ENCODE data around the gene TRAPPC6A.
A peak's percentile ranks its signal among the peaks of the same experiment; 100 is the strongest.

The TRAPPC6A gene

DNA sequence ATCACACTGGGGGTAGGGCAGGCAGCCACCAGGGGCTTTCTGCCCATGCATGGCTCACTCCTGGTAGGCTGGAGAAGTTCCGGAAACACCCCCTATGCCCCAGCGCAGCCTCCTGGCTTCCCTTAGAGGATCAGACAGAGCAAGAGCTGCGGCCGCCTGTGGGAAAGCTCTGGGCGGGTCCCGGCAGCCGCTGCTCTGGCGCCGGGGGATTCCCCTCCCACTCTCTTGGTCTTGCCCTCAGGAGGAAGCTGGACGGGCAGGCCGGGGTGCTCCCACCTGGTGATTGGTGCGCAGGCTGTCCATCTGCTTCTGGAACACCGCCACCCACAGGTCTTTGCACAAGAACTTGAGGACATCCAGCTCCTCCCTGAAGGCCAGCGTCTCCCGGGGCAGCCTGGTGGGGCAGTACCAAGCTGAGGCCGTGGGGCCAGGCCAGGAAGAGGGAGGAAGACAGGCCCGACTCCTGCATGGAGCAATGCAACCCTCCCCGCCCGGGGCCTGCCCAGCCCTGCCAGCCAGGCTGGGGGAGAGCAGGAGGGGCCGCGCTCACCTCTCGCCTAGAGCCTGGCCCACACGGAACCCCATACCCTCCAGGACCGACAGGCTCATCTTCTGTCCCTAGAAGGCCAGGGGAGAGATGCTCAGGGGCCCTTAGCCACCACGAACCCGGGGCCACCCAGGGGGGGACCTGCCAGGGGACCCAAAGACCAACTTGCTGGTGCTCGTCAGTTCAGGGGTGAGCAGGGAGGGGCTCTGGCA, 13.3 kb downstream of the TRAPPC6A start:
- H3K27ac ChIP-seq: no peak overlapping the region

DNA sequence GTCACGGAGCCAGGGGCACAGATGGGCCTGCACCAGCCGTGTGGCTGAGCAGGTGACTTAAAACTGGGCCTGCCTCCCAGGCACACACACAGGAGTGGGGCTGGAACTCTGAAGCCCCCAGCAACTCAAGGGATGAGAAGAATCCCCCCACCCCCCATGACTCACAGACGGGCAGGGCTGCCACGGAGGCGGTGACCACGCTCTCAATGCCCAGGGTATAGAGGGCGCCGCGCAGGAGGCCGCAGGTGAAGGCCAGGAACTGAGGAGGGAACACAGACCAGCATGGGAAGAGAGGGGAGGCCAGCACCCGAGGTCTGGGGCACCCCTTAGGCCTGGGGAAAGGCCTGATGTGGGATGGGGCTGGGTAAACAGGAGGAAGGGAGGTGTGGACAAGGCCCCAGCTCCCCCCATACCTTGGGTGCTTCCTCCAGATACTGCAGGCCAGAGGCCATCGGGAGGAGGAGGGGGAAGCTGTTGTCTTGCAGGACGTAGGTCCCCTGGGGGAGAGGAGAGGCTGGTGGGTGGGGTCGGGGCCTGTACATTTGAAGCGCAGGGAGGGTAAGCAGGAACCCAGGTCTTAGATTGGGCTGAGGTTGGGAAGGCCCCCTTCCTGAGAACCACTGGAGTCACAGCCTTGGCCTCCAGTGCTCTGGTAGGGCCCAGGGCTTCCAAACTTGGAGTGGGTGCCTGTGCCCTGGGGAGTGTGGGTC, 14.1 kb downstream of the TRAPPC6A start:
- no peak overlapping the region for H3K27ac ChIP-seq

More for the DNA sequence above, 13.3 kb downstream of the TRAPPC6A start:
- DNase-seq (ENCODE audit: low read depth, low spot score): no peak

DNA sequence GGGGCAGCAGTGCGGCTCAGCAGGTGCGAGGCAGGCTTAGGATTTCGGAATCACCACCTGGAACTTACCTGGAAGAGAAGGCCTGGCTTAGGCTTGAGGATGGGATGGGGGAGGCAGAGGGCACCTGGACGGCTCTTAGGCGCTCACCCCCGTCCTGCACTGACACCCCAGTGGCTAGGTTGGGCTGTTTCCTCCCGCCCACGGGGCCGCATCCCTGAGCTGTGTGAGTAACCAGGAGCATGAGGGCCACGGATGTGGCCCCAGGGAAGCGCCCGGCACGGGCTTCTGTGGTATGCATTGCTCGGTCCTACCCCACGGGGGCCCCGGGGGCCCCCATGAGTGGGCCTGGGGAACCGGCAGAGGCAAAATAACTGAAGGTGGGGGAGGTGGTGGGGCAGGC, 14.9 kb downstream of the TRAPPC6A start:
- H3K27ac ChIP-seq: no peak overlapping the region
- no peak for DNase-seq (ENCODE audit: low read depth, low spot score)

More for the DNA sequence above, 14.1 kb downstream of the TRAPPC6A start:
- DNase-seq (ENCODE audit: low read depth, low spot score): no peak

DNA sequence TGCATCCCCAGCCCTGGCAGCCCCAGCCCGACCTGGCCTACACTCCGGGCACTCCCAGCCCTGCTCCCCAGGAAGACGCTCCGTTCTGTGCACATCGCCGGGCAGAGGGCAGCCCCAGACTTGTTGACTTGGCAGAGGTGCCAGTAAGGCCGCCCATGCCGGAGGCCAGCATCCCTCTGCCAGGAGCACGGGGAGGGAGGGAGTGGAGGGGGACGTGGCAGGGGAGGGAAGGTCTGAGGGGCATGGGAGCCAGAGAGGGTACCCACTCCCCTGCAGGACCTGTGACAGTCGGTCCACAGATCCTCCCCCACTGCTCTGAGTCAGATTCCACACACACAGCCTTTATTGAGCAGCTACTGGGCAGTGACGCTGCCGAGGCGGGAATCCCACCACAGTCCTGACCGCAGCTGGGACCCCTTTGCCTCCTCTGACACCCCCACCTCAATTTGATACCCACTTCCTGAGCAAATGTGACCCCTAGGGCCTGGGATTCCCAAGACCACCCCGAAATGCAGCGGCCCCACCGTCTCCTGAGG, 15.4 kb downstream of the TRAPPC6A start:
- no peak for DNase-seq (ENCODE audit: low read depth, low spot score)

DNA sequence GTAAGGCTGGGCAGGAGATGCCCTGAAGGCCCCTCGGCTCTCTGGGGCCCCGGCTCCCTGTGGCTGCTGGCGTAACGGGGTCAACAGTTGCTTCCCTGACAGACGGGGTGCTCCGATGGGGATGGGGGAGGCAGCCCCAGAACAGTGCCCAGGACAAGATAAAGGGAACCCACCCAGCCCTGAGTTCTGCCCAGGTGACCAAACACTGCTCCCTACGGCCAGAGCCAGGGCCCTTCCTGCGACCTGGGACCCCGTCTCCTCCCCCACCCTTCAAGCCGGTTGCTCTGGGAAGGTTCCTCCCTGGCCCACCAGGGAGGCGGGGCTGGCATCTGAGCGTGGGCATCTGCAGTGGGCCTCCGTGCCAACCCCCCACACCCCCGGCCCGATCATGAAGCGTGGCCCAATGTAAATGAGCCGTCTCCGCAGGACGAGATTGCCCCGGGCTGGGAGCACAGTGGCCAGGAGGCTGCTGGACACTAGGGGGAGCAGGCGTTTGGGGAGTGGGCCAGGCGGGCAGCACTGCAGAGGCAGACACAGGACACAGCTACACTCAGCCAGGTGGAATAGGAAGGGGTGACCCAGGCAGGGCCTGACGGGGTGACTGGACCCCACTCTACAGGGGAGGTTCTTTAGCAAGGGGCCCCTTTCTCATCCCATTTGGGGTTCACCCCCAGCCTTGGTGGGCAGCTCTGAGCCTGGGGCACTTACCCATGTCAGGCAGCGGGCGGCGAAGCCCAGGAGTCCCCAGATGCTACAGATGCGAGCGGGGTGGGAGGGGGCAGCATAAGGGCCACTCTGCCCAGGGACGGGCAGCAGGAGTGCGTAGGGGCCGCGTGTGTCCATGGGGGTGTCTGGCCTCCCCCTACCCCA, 16.1 kb downstream of the TRAPPC6A start:
- no peak for DNase-seq (ENCODE audit: low read depth, low spot score)
- peak overlapping the region; percentile 20 for H3K27ac ChIP-seq

More for the DNA sequence above, 15.4 kb downstream of the TRAPPC6A start:
- H3K27ac ChIP-seq: peak overlapping the region; percentile 20

DNA sequence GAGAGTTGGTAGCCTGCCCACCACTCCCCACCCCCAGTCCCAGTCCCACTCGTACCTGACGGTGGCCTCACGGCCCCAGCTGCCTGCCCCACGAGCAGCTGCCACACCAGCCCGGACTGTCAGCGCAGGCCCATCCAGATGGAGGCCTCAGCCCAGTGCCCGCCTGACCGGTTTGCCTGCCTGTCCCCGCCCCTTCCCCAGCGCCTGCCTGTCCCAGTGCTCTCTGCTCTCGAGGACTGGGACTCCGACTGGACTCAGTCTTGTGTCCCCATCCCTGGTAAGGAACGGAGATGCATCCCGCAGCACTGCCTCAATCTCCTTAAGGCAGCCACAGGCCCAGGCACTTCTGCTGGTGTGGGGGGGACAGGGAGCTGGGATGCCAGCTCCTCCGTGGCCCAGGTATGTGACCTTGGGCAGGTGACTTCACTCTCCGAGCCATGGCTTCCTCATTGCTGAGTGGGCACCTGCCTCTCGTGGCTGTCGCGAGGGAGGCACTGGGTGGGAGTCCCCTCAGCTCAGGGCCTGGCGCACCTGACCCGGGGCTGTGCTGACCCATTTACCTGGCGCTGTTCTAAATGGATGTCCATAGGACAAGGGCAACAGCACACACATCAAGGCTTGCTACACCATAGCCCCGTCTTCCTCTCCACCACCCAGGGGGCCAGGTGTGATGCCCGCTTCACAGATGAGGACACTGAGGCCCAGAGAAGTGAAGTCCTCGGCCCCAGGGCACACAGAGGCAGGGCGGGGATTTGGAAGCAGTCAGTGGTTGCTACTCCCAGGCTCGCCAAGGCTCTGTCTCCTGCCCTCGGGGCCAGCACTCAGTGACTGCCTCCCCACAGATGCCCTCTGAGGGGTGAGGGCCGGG, 16.9 kb downstream of the TRAPPC6A start, which contains the start of gene NKPD1:
NKPD1 (minus strand) TSS at position 113 of the 868 bp plus-strand sequence. CDS start 832 bp downstream, outside the sequence.
- no peak within 1 kb of the TSS for H3K27ac ChIP-seq
- DNase-seq (ENCODE audit: low read depth, low spot score): no peak

DNA sequence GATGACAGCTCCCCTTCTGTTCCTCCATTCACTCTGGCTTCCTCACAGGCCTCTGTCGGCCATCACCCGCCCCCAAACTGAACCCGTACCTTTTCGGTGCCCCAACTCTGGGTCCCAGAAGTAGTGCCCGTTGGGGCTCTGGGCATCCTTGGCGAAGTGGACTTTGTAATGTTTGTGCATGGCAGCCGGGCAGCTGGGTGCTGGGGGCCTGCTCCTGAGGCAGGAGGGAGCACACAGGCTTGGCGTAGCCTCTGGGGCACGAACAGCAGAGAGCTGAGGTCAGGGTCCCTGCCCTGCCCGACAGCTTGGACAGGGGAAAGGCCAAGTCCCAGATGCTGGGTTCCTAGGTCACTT, 18.1 kb downstream of the TRAPPC6A start:
- no peak for DNase-seq (ENCODE audit: low read depth, low spot score)
- no peak overlapping the region for H3K27ac ChIP-seq

DNA sequence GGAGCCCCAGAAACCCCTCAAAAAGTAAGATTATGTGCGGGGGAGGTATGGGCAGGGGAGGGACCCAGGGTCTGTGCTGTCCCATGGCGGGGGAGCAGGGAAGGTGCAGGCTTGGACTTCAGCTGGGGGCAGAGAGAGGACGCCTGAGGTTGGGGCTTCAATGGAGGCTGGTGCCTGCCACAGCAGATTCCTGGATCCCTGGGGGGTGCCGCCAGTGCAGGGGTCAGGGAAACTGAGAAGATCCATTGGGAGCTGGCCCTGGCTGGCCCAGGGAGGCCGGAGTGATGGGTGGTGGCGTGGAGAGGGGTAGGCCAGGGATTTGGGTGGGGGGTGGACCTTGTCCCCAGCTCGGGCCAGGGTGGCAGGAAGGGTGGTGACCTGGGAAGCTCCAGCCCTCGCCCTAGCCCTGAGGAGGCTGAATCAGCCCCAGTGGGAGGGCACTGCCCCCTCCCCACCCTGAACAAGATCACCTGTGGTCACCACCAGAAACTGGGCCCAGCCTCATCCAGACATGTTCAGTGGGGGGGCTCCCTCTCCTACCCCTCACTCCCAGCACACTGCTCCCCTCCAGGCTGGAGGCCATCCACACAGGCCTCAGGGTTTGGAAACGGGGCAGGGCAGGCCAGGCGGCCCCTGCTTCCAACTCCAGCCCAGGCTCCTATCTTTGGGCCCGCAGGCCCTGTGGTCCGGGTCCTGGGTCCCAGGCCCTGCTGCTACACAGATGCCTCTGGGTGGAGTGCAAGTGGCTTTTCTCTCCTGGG, 18.6 kb downstream of the TRAPPC6A start:
- DNase-seq (ENCODE audit: low read depth, low spot score): no peak
- H3K27ac ChIP-seq: no peak overlapping the region

DNA sequence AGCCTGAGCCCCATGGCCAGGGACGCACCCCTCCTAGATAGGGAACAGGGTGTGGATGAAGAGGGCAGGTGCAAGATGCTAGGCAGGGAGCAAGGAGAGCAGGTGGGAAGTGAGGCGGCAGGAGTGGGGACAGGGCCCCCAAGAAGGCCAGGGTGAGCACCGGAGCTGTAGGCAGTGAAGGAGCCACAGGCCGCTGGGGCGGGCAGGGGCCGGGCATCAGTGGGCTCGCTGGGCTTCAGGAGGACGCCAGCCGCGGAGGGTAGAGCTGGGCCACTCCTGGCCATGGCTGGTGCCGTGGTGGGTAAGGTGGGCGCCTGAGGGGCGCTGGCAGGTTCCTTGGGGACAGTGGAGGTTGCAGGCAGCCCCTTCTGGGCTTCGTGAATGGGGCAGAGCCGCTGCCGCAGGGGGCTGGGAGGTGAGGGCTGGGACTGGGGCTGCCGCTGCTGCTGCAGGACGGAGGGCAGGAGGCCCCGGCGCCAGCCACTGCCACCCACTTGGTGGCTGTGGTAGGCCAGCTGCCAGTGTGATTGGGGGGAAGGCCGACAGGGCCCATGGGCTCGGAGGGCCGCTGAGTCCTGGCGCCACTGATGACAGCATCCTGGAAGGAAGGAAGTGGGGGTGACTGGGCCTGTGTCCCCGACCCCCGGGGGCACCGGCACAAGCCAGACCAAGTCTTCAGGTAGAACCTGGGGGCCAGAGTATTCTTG, 19.4 kb downstream of the TRAPPC6A start:
- H3K27ac ChIP-seq: no peak overlapping the region
- no peak for DNase-seq (ENCODE audit: low read depth, low spot score)

DNA sequence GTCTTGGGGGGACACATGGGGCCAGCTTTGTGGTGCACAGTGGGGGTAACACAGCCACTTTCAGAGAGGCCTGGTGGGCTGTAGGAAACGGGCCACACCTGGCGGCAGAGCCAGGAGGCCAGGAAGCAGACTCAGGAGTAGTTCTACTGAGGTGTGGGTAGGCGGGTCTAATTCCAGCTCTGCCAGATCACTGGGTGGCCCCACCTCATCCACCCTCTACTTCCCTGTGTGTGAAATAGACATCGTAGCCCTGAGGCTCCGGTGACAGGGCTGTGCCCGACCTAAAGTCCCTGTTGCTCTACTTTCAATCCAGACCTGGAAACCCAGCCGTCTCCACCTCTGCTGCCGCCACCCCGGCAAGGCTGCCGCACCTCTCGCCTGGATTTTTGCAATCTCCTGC, 21.3 kb downstream of the TRAPPC6A start:
- no peak for DNase-seq (ENCODE audit: low read depth, low spot score)
- H3K27ac ChIP-seq: no peak overlapping the region

DNA sequence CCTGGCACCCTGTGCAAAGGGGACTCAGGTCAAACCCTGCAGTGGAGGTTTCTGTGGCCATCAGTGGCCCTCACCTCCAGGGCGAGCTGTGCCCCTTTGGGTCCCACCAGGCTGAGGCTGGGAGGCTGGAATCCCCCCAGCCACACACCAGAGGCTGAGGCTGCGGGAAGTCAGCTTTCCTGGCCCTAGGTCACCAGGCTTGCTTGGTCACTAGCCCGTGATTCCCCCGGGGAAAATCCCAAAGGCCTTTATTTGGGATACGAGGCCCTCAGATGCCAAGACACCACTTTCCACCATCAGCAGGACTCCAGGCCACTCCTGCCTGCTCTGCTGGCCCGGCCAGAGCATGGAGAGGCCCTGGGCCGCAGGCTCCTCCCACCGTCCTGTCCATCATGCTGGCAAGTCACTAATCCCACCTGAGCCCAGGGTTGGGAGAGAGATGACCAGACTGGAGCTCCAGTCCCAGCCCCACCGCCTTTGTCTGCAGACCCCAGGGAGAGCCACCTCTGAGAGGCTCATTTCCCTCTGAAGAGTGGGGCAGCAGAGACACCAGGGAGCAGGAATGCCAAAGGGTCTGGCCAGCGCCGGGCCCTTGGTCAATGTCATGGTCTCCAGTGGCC, 21.9 kb downstream of the TRAPPC6A start:
- no peak overlapping the region for H3K27ac ChIP-seq
- no peak for DNase-seq (ENCODE audit: low read depth, low spot score)

DNA sequence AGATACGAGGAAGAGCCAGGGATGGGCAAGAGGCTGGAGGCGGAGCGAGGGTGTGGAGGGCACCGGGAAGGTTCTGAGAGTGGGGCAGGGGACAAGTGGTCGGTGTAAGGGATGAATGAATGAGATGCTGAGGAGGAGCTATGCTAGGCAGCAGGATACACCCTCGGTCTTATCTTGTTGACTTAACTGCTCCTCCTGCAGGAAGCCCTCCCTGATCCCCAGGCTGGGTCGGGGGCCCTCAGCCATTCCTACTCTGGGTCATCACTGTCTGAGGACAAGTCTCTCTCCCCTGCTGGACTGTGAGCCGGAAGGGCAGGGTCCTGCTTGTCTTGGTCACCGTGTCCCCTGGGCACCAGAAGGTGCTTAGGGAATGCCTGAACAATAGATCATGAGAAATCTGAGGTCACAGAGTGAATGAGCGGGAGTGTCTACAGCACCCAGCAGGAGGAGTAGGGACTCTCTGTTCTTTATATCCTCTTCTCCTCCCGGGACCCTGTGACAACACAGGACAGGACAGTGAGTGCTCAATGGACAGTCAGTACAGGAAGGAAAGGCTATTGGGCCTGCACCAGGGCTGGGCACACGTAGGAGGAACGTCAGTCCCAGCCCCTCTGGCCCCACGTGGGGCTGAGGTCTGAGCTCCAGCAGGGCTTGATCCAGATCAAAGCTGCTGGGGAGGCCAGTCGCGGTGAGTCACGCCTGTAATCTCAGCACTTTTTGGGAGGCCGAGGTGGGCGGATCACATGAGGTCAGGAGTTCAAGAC, 23.8 kb downstream of the TRAPPC6A start:
- H3K27ac ChIP-seq: no peak overlapping the region
- DNase-seq (ENCODE audit: low read depth, low spot score): no peak

DNA sequence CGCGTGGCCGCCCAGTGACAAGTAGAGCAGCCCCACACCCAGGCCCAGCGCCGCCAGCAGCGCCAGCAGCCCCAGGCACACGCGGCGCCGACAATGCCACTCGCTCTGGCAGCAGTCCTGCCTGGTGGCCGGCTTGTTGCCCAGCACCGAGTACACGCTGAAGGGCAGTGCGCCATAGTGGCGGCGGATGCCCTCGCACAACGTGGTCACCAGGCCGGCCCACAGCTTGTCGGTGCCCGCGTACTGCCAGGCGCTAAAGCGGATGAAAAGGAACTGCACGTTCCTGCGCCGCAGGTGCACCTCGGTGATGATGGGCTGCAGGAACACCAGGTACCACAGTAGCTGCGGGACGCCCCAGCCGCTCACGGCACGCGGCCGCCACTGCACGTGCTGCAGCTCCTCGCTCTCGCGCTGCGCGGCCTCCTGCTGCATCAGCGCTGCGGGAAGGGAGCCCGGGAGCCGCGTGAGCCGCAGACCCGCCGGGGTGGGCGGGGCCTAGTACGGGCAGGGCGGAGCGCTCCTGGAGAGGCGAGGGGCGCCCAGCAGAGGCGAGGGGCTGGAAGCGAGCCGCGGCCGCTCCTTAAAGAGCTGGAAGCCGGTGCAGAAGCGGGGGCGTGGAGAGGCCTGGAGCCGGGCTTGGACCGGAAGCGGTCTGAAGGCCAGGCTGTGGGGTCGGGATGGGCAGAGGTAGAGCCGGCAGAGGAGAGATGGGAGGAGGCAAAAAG, 24.5 kb downstream of the TRAPPC6A start:
- DNase-seq (ENCODE audit: low read depth, low spot score): no peak
- H3K27ac ChIP-seq: no peak overlapping the region

DNA sequence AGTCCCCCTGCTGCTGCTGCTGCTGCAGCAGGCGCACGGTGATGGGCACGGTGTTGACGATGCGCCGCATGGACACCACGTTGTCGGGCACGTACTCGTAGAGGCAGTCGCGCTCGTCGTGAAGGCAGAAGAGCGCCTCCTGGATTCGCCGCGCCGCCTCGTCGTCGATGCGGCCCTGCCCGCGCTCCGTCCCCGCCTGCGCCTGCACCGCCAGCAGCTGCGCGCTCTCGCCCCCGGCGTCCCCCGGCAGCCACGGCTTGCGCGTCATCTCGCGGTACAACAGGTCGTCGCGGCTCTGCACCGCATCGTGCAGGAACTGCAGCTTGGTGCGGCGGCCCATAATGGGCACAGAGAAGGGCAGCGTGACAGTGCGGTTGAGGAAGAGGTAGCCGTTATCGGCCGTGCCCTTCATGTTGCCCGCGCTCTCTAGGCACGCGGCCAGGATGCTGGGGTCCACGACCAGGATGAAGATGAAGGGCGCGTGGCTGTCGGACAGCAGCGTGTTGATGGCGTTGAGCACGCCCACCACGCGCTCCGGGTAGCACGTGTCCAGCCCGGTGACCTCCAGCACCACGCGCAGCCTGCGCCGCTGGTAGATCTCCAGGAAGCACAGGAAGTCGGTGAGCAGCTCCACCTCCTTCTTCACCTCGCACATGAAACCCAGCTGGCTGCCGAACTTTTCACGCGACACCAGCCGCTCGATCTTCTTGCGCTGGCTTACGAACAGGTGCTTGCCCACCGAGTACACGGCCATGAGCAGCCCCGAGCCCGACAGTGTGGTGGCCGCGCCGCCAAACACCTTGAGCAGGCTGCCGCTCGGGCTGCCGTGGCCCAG, 25.3 kb downstream of the TRAPPC6A start:
- no peak overlapping the region for H3K27ac ChIP-seq
- DNase-seq (ENCODE audit: low read depth, low spot score): no peak

DNA sequence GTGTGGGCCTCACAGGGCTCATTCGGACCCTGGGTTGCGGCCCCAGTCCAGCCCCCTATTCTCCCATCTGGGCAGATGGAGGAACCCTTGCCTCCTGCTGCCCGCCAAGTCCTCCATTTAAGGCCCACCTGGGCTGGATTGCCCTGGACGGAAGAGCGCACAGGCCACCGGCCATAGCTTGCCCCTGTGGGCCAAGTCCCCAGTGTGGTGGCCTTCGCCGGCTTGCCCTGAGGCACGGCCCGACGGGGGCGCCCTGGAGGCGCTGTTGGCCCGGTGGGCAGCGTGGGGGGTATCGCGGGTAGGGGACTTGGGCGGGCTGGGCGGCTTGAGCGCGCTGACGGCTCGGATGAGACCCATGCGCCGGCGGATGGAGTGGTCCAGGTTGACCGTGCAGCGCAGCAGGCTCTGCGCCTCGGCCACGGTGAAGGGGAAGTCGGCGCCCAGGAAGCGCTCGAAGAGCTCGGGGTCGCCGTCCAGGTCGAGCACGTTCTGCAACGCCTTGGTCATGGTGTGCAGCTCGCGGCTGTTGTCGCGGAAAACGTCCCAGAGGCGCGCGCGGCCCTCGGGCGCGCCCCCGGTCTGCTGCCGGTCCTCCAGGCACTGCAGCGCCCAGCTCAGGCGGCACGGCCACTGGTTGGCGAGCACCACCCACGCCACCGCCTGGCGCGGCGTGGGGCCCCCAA, 26.1 kb downstream of the TRAPPC6A start:
- no peak for DNase-seq (ENCODE audit: low read depth, low spot score)
- H3K27ac ChIP-seq: no peak overlapping the region
